GM04504 (cell line): ENCODE measurements around the gene CTNNA2.
"Not testable (repeated sequence)": the region's sequence is repeated elsewhere in the genome, so short reads cannot be mapped to it uniquely, and the experiment has no call there.

Source experiments
- DNase-seq: peaks from one replicate; pipeline ENCODE4 v3.0.0-alpha.2; 2012; ENCODE audit warnings: low read depth

CTNNA2 gene

GRCh38 chr2:80078290-80079036, 565.6 kb downstream of the CTNNA2 start:
- DNase-seq: no peak

DNA sequence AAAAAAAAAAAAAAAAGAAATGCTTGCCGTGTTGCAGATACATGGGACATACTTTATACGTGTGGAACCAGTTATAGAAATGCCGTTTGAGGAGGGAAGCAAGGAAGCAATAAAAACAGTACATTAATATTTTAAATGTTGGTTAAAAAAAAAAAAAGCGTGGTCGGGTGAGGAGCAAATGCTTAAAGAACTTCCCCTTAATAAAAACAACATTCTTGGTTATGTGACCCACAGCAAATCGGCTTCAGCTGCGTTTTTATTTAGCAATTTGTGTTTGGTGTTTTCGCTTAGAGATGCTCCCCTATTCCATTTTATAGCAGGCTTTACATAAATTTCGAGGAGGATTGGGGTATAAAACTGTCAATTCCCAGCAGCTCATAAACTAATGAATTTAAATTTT, 568.1 kb downstream of the CTNNA2 start:
- no peak for DNase-seq

- DNase-seq: peak; percentile 46
These were observed 574.0 kb downstream of the CTNNA2 start for GRCh38 chr2:80086831-80087230.

DNA sequence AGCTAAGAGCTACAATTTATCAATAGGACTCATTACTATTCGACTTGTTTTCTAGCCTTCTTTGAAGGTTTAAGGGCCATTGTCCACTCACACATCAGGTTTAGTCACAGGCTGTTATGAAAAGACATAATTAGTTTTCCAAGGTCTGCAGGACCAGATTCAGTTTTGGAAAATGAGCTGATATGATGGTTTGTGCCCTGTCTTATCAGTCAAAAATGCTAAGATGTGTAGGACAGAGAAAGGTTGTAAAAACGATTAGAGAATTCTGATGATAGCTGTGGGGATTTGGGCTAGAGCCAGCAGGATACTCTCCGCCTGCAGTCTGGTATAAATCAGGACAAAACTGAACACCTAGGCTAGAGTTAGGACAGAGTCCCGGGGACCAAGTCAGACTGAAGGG, 578.4 kb downstream of the CTNNA2 start:
- no peak for DNase-seq

DNA sequence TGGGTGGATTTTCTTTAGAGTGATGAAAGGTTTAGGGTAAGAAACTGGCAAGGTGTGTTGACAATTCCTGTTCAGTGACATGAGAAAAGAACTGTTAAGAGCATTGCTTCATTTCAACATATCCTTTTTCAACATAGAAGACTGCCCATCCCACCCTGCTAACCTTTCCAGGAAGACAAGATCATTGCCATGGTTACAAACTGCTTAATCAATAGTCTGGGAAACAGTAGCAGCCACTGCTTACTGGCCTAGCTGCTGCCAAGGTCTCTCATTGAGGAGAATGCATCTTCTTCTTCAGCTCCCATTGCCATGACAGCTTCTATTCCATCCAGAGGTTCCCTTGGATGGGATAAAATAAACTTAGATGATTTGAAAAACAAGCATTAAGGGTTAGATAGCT, 579.6 kb downstream of the CTNNA2 start:
- no peak for DNase-seq

DNA sequence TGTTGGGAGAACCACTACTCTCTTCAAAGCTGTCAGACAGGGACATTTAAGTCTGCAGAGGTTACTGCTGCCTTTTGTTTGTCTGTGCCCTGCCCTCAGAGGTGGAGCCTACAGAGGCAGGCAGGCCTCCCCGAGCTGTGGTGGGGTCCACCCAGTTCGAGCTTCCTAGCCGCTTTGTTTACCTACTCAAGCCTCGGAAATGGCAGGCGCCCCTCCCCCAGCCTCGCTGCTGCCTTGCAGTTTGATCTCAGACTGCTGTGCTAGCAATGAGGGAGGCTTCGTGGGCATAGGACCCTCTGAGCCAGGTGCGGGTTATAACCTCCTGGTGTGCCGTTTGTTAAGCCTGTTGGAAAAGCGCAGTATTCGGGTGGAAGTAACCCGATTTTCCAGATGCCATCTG, 585.7 kb downstream of the CTNNA2 start:
- not testable (repeated sequence) for DNase-seq

- DNase-seq: peak; percentile 68
These were observed 589.2 kb downstream of the CTNNA2 start for GRCh38 chr2:80102026-80102425.

- no peak for DNase-seq
These were observed 592.3 kb downstream of the CTNNA2 start for GRCh38 chr2:80105015-80105640.

GRCh38 chr2:80111185-80111584, 598.3 kb downstream of the CTNNA2 start:
- no peak for DNase-seq

DNA sequence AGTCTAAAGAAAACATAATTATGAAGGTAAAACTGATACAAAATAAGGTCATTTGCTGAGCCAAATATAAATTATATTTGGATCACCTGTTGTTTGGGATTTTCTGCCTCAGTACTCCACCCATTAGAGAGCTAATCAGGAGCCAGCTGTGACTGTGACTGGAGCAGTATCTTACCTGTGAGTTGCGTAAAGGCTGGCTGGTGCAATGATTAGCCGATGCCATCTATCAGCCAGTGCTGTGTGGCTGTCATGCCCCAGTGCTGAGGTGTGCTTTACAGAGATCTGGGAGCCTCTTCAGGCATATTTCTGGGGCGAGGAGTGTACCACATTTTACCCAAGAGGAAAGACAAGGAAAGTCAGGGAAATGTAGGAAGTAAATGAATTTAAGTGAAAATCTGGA, 599.9 kb downstream of the CTNNA2 start:
- no peak for DNase-seq

- DNase-seq: no peak
These were observed 600.5 kb downstream of the CTNNA2 start for GRCh38 chr2:80113399-80113798.

GRCh38 chr2:80114812-80115211, 602.0 kb downstream of the CTNNA2 start:
- DNase-seq: no peak

DNA sequence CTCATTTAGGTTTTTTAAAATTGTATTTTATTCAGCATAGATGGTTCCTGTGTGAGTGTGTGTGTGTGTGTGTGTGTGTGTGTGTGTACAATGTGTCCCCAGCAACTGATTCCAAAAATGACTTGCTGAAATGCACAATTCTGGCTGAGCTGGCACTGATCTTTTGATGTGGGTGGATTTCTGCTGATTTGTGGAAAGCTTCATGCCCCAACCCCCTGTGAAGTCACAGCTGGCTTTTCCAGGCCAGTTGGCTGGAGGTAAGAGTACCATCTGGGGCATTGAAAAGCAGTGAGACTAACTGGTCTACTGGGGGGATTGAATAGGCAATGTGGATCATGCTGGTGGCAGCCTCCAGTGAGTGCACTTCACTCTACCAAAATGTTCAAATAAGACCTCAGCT, 604.5 kb downstream of the CTNNA2 start:
- no peak for DNase-seq

DNA sequence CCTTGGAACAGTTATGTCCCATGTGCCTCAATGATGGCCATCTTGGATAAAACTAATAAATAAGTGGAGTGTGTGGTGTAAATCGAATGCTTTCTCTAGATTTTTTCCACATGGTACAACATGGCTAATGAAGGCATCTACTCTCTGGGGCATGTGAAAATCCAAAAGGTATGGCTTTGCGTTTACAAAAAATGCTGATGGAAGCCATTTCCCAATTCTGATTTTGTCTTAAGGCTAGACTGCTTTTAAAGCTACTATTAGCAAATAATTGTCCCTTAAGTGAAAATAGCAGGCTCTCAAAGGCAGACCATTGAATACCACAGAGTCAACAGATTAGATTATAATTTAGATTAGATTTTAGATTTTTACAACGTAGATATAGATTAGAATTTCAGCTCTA, 608.0 kb downstream of the CTNNA2 start:
- DNase-seq: no peak

DNA sequence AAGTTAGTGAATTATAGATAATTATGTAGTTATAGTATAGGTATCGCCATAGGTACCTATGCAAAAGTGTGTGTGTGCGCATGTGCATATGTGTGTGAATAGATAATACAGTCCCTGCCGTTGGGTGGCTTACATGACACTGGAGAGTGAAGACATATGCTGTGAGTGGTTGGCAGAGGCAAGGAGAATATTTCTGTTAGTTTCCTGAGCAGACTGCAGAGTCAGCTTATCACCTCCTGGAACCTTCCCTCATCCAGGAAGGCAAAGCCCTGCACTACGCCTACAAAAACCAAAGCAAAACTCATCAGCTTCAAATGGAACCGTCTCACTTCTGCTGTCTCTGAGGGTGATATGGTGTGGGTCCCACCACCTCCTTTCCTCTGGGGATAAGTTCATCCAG, 609.8 kb downstream of the CTNNA2 start:
- DNase-seq: no peak

GRCh38 chr2:80126596-80127189, 613.8 kb downstream of the CTNNA2 start:
- DNase-seq: no peak

DNA sequence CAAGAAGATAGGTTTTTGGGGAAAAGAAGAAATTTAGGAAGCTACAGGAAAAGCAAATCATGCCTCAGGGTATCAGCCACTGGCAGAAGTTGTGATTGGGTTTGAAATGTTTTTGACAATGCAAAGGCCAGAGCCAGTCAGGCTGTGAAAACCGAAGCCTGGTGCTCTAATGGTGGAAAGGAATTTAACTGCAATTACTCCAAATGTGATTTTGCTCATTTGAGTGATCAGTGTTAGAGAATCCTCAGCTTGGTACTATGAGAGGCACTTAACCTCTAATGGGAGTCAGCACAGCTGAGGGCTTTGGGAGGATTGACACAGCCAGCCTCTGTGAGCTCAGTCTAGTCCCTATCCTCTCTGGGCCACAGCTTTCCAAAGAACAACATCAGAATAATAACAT, 615.2 kb downstream of the CTNNA2 start:
- DNase-seq: no peak

GRCh38 chr2:80132281-80132680, 619.4 kb downstream of the CTNNA2 start:
- DNase-seq: no peak

DNA sequence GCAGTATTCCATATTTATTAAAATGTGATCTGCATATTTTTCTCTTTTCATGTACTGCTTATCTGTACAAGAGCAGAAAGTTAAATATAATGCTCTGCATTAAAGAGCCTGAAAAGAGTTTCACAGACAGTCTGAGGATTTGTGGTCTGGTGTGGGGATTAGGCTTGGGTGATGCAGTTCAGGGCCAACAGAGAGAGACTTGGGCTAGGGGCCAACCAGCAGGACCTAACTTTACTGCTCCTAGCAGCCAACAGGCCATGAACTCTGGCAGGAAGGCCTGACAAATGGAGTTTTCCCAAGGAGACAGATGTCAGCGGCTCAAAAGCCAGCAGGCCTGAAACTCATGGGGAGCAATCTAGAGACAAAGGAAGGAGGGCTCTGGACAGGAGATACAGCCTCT, 622.1 kb downstream of the CTNNA2 start:
- DNase-seq: no peak

DNA sequence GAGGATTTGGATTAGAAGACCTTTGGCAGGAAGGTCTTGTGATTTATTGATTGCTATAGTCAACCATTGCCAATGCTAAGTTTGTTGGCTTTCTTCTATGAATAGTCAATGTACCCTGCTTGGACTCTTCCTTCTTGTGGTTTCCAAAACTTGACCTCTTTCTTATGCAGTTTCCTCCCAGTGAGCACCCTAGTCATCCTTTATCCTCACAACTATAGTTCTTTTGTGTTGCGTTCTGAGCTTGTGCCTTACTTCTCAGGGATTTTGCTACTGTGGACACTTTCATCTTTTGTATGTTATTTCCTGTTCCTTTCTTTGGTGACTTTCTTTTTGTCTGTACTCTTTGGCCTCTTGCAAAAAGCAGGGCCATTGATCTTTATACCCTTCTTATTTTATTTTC, 623.5 kb downstream of the CTNNA2 start:
- DNase-seq: no peak

DNA sequence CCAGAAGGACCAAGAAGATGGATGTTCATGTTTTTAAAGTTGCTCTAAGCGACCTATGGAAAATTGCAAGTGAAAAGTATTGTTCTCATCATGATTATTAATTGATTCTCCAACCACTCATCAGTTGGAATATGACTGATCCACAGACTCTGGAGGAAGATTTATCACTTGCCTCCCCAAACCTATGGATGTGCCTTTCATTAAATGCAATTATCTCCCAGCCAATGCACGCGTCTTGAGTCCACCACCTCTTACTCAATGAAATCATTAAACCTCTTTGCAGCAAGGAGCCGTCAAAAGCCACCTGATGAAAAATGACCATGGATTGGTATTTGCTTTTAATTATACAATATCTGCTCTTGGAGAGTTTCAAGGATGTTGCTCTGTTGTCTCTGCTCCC, 626.1 kb downstream of the CTNNA2 start:
- DNase-seq: no peak

DNA sequence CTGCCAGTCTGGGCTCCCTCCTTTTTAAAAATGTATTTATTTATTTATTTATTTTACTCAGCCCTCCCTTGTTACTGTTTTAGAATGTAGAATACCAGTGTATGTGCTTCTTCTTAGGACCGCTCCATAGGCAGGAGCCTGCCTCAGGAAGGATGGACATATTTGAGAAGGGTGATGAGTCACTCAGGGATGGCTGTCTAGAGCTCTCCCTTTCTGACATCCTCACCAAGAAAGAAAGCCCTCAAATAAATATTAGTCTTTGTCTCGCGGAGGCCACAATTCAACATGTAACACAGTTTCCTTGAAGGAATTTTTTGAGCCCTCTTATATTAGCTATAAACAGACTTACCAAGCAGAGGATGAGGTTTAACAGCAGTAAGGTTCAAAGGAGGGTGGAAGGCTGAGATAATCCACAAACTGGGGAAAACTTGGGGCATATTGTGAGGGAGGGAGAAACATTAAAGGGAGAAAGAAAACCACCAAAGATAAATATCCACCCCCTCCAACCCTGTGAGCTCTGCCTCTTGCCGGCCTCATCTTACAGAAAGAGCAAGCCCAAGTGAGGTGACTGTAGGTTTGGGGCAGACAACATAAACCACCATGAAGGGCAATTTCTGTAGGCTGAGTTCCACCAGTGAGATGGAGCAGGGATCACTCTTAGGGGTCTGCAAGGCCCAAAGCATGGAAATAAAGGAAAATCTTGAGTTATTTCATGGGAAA, 628.3 kb downstream of the CTNNA2 start:
- no peak for DNase-seq

GRCh38 chr2:80145499-80145898, 632.6 kb downstream of the CTNNA2 start:
- no peak for DNase-seq
